AG09319 (cell line): Measurements from ENCODE around the gene GABRB3.

Source experiments
- DNase-seq: peaks from one replicate; pipeline ENCODE4 v3.0.0-alpha.2; 2010; ENCODE audit warnings: low read depth; ENCODE audit errors: extremely low read depth
- CTCF ChIP-seq: IDR thresholded peaks from 2 replicates; pipeline ENCODE4 v1.5.1; 2011; ENCODE audit warnings: low read depth, mild to moderate bottlenecking, inconsistent platforms, low read length, moderate library complexity

The GABRB3 gene

GRCh38 chr15:26620528-26621458 is 152.1 kb downstream of the GABRB3 start:
- DNase-seq, result no peak
- no peak for TF ChIP-seq CTCF

DNA sequence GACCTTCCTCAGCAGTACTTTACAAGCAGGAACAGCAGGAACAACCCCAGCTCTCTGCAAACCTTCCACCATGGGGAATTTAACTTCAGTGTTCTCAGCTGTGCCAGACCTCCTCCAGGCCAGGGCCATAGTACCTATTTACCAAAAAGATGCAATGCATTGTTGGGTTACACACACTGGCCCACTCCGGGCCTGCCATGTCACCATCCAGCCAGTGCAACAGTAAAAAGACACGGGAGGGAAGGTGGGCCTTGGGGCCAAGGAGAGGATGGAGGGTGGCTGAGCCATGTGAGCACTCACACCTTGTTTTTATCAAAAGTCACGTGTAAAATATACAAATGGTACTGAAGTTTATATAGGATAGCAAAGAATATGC is 157.0 kb downstream of the GABRB3 start:
- DNase-seq, result no peak
- TF ChIP-seq CTCF, result no peak

GRCh38 chr15:26615188-26615926 is 157.5 kb downstream of the GABRB3 start:
- DNase-seq, result no peak
- no peak for TF ChIP-seq CTCF

GRCh38 chr15:26614734-26615133 is 158.1 kb downstream of the GABRB3 start:
- DNase-seq, result no peak
- TF ChIP-seq CTCF, result no peak

- no peak for DNase-seq
- TF ChIP-seq CTCF, result no peak
These were observed 174.2 kb downstream of the GABRB3 start for GRCh38 chr15:26598704-26599103.

DNA sequence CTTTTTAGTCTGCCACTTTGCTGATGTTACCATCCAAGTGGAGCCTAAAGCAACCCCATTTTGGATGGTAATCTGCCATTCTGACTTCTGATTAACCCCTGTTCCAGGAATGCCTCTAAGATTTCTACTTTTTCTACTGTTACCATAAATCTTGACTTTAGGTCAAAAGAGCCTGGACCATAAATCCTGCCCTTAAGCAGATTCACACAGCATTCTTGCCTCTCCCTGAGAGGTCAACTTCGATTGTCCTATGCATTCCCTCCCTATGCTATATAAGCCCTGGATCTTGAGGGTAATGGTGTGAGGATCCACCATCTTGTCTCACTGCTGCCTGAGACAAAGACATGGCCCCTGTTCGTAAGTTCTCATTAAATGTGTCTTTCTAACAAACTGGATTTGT is 177.3 kb downstream of the GABRB3 start:
- no peak for TF ChIP-seq CTCF
- DNase-seq, result no peak

- no peak for TF ChIP-seq CTCF
- no peak for DNase-seq
These were observed 182.2 kb downstream of the GABRB3 start for GRCh38 chr15:26590676-26591075.
